Neural progenitor cell (in vitro differentiated cells): ENCODE results near the gene CYP3A7.
"Not testable (repeated sequence)": the region's sequence is repeated elsewhere in the genome, so short reads cannot be mapped to it uniquely, and the experiment has no call there.

ENCODE experiments used
- EZH2 ChIP-seq: fragments of 200-600 bp; sonication (generic); IDR thresholded peaks from 2 replicates; pipeline ENCODE4 v1.6.1; 2017; ENCODE audit warnings: antibody characterized with exemption, mild to moderate bottlenecking, moderate library complexity
- TF ChIP-seq, protein P1 (sequence below): fragments of 200-600 bp; sonication (generic); IDR thresholded peaks from 2 replicates; pipeline ENCODE4 v1.5.1; 2017; ENCODE audit warnings: antibody characterized with exemption, mild to moderate bottlenecking

DNA sequence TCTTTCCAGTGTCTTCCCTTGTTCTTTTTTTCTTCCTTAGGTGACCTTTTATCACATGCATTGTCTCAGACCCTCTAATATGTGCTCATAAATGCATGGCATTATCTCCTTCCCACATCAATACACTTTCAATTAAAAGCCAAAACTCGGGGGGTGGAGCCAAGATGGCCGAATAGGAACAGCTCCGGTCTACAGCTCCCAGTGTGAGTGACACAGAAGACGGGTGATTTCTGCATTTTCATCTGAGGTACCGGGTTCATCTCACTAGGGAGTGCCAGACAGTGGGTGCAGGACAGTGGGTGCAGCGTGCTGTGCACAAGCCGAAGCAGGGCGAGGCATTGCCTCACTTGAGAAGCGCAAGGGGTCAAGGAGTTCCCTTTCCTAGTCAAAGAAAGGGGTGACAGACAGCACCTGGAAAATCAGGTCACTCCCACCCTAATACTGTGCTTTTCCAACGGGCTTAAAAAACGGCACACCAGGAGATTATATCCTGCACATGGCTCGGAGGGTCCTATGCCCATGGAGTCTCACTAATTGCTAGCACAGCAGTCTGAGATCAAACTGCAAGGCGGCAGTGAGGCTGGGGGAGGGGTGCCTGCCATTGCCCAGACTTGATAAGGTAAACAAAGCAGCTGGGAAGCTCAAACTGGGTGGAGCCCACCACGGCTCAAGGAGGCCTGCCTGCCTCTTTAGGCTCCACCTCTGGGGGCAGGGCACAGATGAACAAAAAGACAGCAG lies 49.0 kb downstream of the CYP3A7 start:
- TF ChIP-seq, protein P1, sequence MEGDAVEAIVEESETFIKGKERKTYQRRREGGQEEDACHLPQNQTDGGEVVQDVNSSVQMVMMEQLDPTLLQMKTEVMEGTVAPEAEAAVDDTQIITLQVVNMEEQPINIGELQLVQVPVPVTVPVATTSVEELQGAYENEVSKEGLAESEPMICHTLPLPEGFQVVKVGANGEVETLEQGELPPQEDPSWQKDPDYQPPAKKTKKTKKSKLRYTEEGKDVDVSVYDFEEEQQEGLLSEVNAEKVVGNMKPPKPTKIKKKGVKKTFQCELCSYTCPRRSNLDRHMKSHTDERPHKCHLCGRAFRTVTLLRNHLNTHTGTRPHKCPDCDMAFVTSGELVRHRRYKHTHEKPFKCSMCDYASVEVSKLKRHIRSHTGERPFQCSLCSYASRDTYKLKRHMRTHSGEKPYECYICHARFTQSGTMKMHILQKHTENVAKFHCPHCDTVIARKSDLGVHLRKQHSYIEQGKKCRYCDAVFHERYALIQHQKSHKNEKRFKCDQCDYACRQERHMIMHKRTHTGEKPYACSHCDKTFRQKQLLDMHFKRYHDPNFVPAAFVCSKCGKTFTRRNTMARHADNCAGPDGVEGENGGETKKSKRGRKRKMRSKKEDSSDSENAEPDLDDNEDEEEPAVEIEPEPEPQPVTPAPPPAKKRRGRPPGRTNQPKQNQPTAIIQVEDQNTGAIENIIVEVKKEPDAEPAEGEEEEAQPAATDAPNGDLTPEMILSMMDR, result not testable (repeated sequence)
- not testable (repeated sequence) for TF ChIP-seq EZH2
